ENCODE measurements around the gene PITX2. TPM values are rescaled to one million over a fixed set of nuclear protein-coding genes. Genes with fewer than 3 reads are reported as not detected.

Gene PITX2
- total RNA-seq, 1 experiment from 2014 or later, result 8.3 TPM

DNA sequence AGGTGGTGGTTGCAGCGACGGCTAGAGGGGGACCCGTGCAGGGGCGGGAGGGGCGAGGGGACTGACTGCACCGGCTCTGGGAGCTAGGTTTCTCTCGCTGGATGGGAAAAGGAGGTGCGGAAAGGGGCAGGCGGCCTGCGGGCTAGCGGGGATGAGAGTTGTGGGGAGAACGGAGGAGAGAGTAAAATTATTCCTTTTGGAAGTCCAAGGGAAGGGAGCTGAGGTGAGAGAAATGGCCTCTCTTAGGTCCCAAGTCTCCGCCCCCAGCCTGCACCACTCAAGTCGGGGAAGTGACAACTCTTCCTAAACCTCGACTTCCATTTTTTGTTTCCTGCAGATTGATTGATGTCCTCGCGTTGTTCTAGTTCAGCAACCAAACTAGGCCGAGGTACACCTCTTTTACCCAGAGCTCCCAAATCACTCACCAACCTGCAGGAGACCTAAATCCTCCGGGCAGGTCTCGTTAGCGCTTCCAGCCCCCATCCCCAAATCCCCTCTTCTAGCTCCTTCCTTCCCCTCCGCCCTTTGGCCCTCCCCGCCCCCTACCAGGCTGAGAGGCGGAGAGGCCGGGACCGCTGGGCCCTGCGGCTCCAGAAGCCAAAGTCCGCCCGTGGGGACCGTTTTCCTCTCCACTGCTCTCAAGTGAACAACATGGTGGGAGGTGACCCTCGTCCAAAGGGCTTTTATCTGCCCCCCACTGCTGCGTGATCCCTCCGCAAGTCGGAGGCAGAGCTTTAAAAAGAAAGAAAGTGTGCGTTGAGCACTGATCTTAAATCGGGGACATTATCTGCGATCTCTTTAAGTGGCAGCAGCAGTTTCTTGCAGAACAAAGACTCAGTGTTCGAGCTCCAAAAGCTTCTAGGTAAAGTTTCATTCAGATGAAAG, 7.3 kb downstream of the PITX2 start:
- intact Hi-C loops (cut with micrococcal nuclease), result no loop called here
- Histone ChIP-seq H3K4me2 (ENCODE audit: low read length) (no peak overlapping the region), H3K9ac (ENCODE audit: low read length) (no peak overlapping the region), H3K27me3 (ENCODE audit: insufficient read depth, low read length) (no peaks in the 10 kb centered on the region), H2AFZ (ENCODE audit: low read depth, low read length, poor library complexity, severe bottlenecking) (no peak overlapping the region), H3K9me2 (ENCODE audit: insufficient read depth) (no peaks in the 10 kb centered on the region), H3K79me2 (ENCODE audit: insufficient read depth, low read length) (no peaks in the 10 kb centered on the region), H3K27ac (ENCODE audit: low read depth, low read length) (no peak overlapping the region), H4K20me1 (ENCODE audit: insufficient read depth) (no peaks in the 10 kb centered on the region), H3K36me3 (ENCODE audit: control insufficient read depth in 1 of 2, insufficient read depth in 2 of 2, low read length in 2 of 2) (0 out of 4 replicates have a peak, but pooled peaks cover 0 to 4% of the 10 kb centered on the region in 2 experiments), H3K9me3 (ENCODE audit: control insufficient read depth in 1 of 2, insufficient read depth in 1 of 2, low read depth in 1 of 2, low read length in 2 of 2) (no peaks in the 10 kb centered on the region), H3K4me1 (ENCODE audit: control insufficient read depth in 1 of 2, insufficient read depth in 2 of 2, low read length in 2 of 2) (no peaks in the 10 kb centered on the region), H3K4me3 (replicated peaks in 1 of 2; ENCODE audit: low read depth in 1 of 2, low read length in 2 of 2) (no peak overlapping the region)
- POLR2A ChIA-PET, result no interaction called here
- ATAC-seq, result no peak
- no TSS peak for BruUV-seq (replicated peaks)
- TF ChIP-seq ZNF274 (IDR thresholded peaks at IDR 0.05; ENCODE audit: low read depth, low read length) (no peak), RAD21 (IDR thresholded peaks at IDR 0.05; ENCODE audit: low read depth) (no peak), ZFX (IDR thresholded peaks at IDR 0.05) (no peak), POLR2AphosphoS5 (IDR thresholded peaks at IDR 0.05; ENCODE audit: low read depth, low read length) (no peak), CBX3 (IDR thresholded peaks at IDR 0.05; ENCODE audit: low read depth) (no peak), SRF (IDR thresholded peaks at IDR 0.05; ENCODE audit: low read depth) (no peak), REST (IDR thresholded peaks at IDR 0.05; ENCODE audit: low read depth) (no peak), TCF7L2 (IDR thresholded peaks at IDR 0.05; ENCODE audit: borderline replicate concordance, extremely low read depth, insufficient read depth, insufficient read length) (no peak), MAX (IDR thresholded peaks at IDR 0.05) (no peak), ELF1 (IDR thresholded peaks at IDR 0.05; ENCODE audit: borderline replicate concordance, low read depth) (no peak), POLR2A (IDR thresholded peaks at IDR 0.05; ENCODE audit: borderline replicate concordance, extremely low read depth, insufficient read depth, insufficient read length) (no peak), FOSL1 (IDR thresholded peaks at IDR 0.05; ENCODE audit: low read depth) (no peak), SIN3A (IDR thresholded peaks at IDR 0.05; ENCODE audit: low read depth) (no peak)
- TF ChIP-seq, protein P1, sequence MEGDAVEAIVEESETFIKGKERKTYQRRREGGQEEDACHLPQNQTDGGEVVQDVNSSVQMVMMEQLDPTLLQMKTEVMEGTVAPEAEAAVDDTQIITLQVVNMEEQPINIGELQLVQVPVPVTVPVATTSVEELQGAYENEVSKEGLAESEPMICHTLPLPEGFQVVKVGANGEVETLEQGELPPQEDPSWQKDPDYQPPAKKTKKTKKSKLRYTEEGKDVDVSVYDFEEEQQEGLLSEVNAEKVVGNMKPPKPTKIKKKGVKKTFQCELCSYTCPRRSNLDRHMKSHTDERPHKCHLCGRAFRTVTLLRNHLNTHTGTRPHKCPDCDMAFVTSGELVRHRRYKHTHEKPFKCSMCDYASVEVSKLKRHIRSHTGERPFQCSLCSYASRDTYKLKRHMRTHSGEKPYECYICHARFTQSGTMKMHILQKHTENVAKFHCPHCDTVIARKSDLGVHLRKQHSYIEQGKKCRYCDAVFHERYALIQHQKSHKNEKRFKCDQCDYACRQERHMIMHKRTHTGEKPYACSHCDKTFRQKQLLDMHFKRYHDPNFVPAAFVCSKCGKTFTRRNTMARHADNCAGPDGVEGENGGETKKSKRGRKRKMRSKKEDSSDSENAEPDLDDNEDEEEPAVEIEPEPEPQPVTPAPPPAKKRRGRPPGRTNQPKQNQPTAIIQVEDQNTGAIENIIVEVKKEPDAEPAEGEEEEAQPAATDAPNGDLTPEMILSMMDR (IDR thresholded peaks at IDR 0.05 in 2 of 3, conservative IDR thresholded peaks at IDR 0.05 in 1 of 3; ENCODE audit: borderline replicate concordance in 1 of 3, insufficient read depth in 1 of 3, low read depth in 2 of 3, low read length in 2 of 3), result no peak
- no peak for DNase-seq (ENCODE audit: low read depth, low spot score)
- CTCF ChIA-PET, result no interaction called here
- RAD21 ChIA-PET (ENCODE audit: low non-redundant PET in 1 of 2, low total read pairs in 2 of 2, uncharacterized antibody in 2 of 2, unreplicated experiment in 2 of 2), result no interaction called here

All from HCT116 (cell line).